Endothelial cell of umbilical vein (primary cell): ENCODE measurements around the gene POLR3B. TPM values are rescaled to one million over a fixed set of nuclear protein-coding genes. Genes with fewer than 3 reads are reported as not detected.

Source experiments
- BruUV-seq: library from RNA; stranded (reverse); fragments of 400-500 nt; replicated peaks from 2 replicates; lab custom pipeline; 2021; lab: Mats Ljungman, UMichigan
- CTCF ChIA-PET: fragments of 300-600, 350-600 bp; sonication (Branson Sonifier 250); formaldehyde crosslinking; loops from one replicate; lab custom pipeline; 2021; ENCODE audit warnings: antibody characterized with exemption, inconsistent platforms; lab: Charles Lee
- POLR2A ChIA-PET: fragments of 300-600, 350-600 bp; sonication (Branson Sonifier 250); formaldehyde crosslinking; loops from one replicate; lab custom pipeline; 2021; ENCODE audit warnings: antibody characterized with exemption, inconsistent platforms; lab: Charles Lee
- DNase-seq: peaks from one replicate; pipeline ENCODE4 v3.0.0-alpha.2; 2011; ENCODE audit warnings: low read depth, low spot score
- FAIRE-seq: peaks from 2 replicates; lab custom pipeline; 2011; peaks lifted over from hg19 to GRCh38; lab: Jason Lieb, UNC
- H2AFZ ChIP-seq: 2 replicates; pipeline ENCODE4 v1.6.0; 2012; ENCODE audit warnings: low read depth, low read length, control low read depth, inconsistent platforms
- H3K27ac ChIP-seq: 2 replicates; pipeline ENCODE4 v1.5.1; 2011; ENCODE audit warnings: low read depth, mild to moderate bottlenecking, control low read depth, low read length, moderate library complexity; ENCODE audit not compliant: insufficient read depth
- H3K27me3 ChIP-seq, 2 experiments: 2 replicates each; pipeline versions ENCODE4 v1.6.0 to v1.6.1; 2011; ENCODE audit warnings: low read length in 2 of 2, mixed read lengths in 1 of 2; ENCODE audit not compliant: control insufficient read depth in 2 of 2, insufficient read depth in 2 of 2
- H3K36me3 ChIP-seq, 2 experiments: 2 replicates in 1 of 2; 3 replicates in 1 of 2; pipeline ENCODE4 v1.5.1; 2011; ENCODE audit warnings: low read length in 2 of 2, mild to moderate bottlenecking in 1 of 2, moderate library complexity in 1 of 2; ENCODE audit not compliant: control insufficient read depth in 2 of 2, insufficient read depth in 2 of 2; ENCODE audit errors: extremely low read depth in 1 of 2
- H3K4me1 ChIP-seq: 3 replicates; pipeline ENCODE4 v1.5.1; 2011; ENCODE audit warnings: mild to moderate bottlenecking, low read length; ENCODE audit not compliant: control insufficient read depth, insufficient read depth; ENCODE audit errors: extremely low read depth
- H3K4me2 ChIP-seq: 2 replicates; pipeline ENCODE4 v1.6.1; 2011; ENCODE audit warnings: low read length, control low read depth, mixed read lengths; ENCODE audit not compliant: insufficient read depth
- H3K4me3 ChIP-seq, 3 experiments: fragments of 200-600 bp in 1 of 3; sonication (generic), shearing (Covaris generic) in 1 of 3; replicated peaks in 1 of 3; 2 replicates each; pipeline ENCODE4 v1.5.1; 2011 to 2016; ENCODE audit warnings: control low read depth in 3 of 3, low read length in 3 of 3, mild to moderate bottlenecking in 2 of 3, inconsistent platforms in 1 of 3, low read depth in 1 of 3, moderate library complexity in 1 of 3; ENCODE audit not compliant: insufficient read depth in 1 of 3
- H3K79me2 ChIP-seq: 2 replicates; pipeline ENCODE4 v1.6.0; 2012; ENCODE audit warnings: low read length, inconsistent platforms; ENCODE audit not compliant: control insufficient read depth, insufficient read depth
- H3K9ac ChIP-seq: replicated peaks from 2 replicates; pipeline ENCODE3; 2011; ENCODE audit warnings: low read length, control low read depth; ENCODE audit not compliant: insufficient read depth; ENCODE audit errors: extremely low read depth
- H3K9me1 ChIP-seq: replicated peaks from 3 replicates; pipeline ENCODE4 v1.6.0; 2011; ENCODE audit warnings: mild to moderate bottlenecking, low read length; ENCODE audit not compliant: control insufficient read depth, insufficient read depth; ENCODE audit errors: extremely low read depth
- H3K9me3 ChIP-seq: replicated peaks from 2 replicates; pipeline ENCODE4 v1.5.1; 2012; ENCODE audit warnings: low read length, inconsistent platforms; ENCODE audit not compliant: control insufficient read depth, insufficient read depth
- H4K20me1 ChIP-seq: replicated peaks from 2 replicates; pipeline ENCODE3; 2011; ENCODE audit warnings: mild to moderate bottlenecking, low read length; ENCODE audit not compliant: control insufficient read depth, insufficient read depth; ENCODE audit errors: extremely low read depth
- FOS ChIP-seq: IDR thresholded peaks from 2 replicates; pipeline ENCODE4 v1.6.1; 2011; ENCODE audit warnings: mild to moderate bottlenecking, low read length, moderate library complexity, borderline replicate concordance; ENCODE audit not compliant: insufficient read depth
- GATA2 ChIP-seq: IDR thresholded peaks from 2 replicates; pipeline ENCODE4 v1.7.0; 2011; ENCODE audit warnings: low read depth, mild to moderate bottlenecking, moderate library complexity, mixed read lengths, low read length; ENCODE audit not compliant: insufficient read length, insufficient read depth
- POLR2AphosphoS5 ChIP-seq: IDR thresholded peaks from 2 replicates; pipeline ENCODE4 v1.6.1; 2012; ENCODE audit warnings: low read depth, mild to moderate bottlenecking, control low read depth, low read length, moderate library complexity; ENCODE audit not compliant: insufficient read depth
- dilution Hi-C: fragments of 300-500 bp; cut with MboI; formaldehyde crosslinking; loops from one replicate; pipeline ENCODE4 v1.15.0; 2019; ENCODE audit warnings: low sequenced_read_pairs; ENCODE audit not compliant: extremely low pct_ligation_motif_present
- intact Hi-C: fragments of 100-400 bp; cut with micrococcal nuclease; formaldehyde crosslinking; loops from one replicate; pipeline ENCODE4 v1.10.0; 2022
- polyA plus RNA-seq, 4 experiments: library from polyadenylated mRNA; depleted of rRNA in 3 of 4; stranded (reverse) in 3 of 4; unstranded in 1 of 4; fragments of >200 nt; gene quantifications; 2 replicates each; pipeline versions ENCODE4 v1.2.1 to v1.2.3, GENCODE V29; 2011 to 2012; ENCODE audit warnings: missing spikeins in 1 of 4
- total RNA-seq: library from RNA; stranded (reverse); gene quantifications from 2 replicates; pipeline ENCODE4 v1.2.3, GENCODE V29; 2021

Gene POLR3B
- total and polyA plus RNA-seq, 2 donors (not counting 3 experiments of a cell fraction or from before 2014, with no cell fraction given), result 6.0 to 12.3 TPM

- dilution Hi-C loops (no loop called here), intact Hi-C loops (no loop called here)
- no peak overlapping the region for H3K4me3 ChIP-seq
These were observed 193.9 kb downstream of the POLR3B start for GRCh38 chr12:106551410-106551809.

DNA sequence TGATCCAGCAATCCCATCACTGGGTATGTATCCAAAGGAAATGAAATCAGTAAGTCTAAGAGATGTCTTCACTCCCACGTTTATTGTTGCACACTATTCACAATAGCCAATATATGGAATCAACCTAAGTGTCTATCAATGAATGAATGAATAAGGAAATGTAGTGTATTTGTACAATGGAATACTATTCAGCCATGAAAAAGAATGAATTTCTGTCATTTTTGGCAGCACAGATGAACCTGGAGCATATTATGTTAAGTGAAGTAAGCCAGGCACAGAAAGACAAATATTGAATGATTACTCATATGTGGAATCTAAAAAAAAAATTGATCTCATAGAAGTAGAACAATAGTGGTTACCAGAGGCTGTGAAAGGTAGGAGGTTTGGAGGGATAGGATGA is 194.7 kb downstream of the POLR3B start:
- Histone ChIP-seq H3K9me1 (no peaks in the 10 kb centered on the region), H3K36me3 (no peaks in the 10 kb centered on the region), H3K4me2 (no peak overlapping the region), H3K9ac (no peak overlapping the region), H2AFZ (no peak overlapping the region), H3K4me1 (no peaks in the 10 kb centered on the region), H3K27me3 (no peaks in the 10 kb centered on the region), H3K79me2 (no peaks in the 10 kb centered on the region), H3K9me3 (no peaks in the 10 kb centered on the region), H3K27ac (no peak overlapping the region), H4K20me1 (no peaks in the 10 kb centered on the region), H3K4me3 (no peak overlapping the region)
- ChIA-PET CTCF (no interaction called here), POLR2A (no interaction called here)
- intact Hi-C loops (no loop called here), dilution Hi-C loops (no loop called here)
- BruUV-seq, result no TSS peak
- no peak for TF ChIP-seq POLR2AphosphoS5
- TF ChIP-seq GATA2, result no peak
- TF ChIP-seq FOS, result no peak
- no peak for FAIRE-seq
- no peak for DNase-seq

More at GRCh38 chr12:106551410-106551809, 193.9 kb downstream of the POLR3B start:
- no peak for FAIRE-seq
- Histone ChIP-seq H4K20me1 (no peaks in the 10 kb centered on the region), H3K36me3 (no peaks in the 10 kb centered on the region), H3K4me1 (no peaks in the 10 kb centered on the region), H3K9me1 (no peaks in the 10 kb centered on the region), H3K27ac (no peak overlapping the region), H3K9ac (no peak overlapping the region), H3K79me2 (no peaks in the 10 kb centered on the region), H3K4me2 (no peak overlapping the region), H3K9me3 (no peaks in the 10 kb centered on the region), H3K27me3 (no peaks in the 10 kb centered on the region), H2AFZ (no peak overlapping the region)
- ChIA-PET CTCF (no interaction called here), POLR2A (no interaction called here)
- no TSS peak for BruUV-seq
- DNase-seq, result no peak
- no peak for TF ChIP-seq FOS

Other genes with a start within 250 kb of the POLR3B start
- 34.2 and 38.0 TPM in 2 replicates for gene NUAK1, start 218.8 kb upstream of the POLR3B start, total RNA-seq
- 19.8 and 39.7 TPM in 2 replicates for gene NUAK1, start 218.8 kb upstream of the POLR3B start, polyA plus RNA-seq
- gene CKAP4, start 109.7 kb upstream of the POLR3B start, total RNA-seq, result 223 and 249 TPM in 2 replicates
- gene CKAP4, start 109.7 kb upstream of the POLR3B start, polyA plus RNA-seq, result 113 and 117 TPM in 2 replicates
- gene TCP11L2, start 55.0 kb upstream of the POLR3B start, total RNA-seq, result 15.3 and 18.7 TPM in 2 replicates
- gene TCP11L2, start 55.0 kb upstream of the POLR3B start, polyA plus RNA-seq, result 5.3 and 6.0 TPM in 2 replicates
- gene RFX4, start 225.3 kb downstream of the POLR3B start, total RNA-seq, result not detected in 2 replicates
- not detected in 2 replicates for gene RFX4, start 225.3 kb downstream of the POLR3B start, polyA plus RNA-seq